ENCODE data around the gene CKLF.

DNA sequence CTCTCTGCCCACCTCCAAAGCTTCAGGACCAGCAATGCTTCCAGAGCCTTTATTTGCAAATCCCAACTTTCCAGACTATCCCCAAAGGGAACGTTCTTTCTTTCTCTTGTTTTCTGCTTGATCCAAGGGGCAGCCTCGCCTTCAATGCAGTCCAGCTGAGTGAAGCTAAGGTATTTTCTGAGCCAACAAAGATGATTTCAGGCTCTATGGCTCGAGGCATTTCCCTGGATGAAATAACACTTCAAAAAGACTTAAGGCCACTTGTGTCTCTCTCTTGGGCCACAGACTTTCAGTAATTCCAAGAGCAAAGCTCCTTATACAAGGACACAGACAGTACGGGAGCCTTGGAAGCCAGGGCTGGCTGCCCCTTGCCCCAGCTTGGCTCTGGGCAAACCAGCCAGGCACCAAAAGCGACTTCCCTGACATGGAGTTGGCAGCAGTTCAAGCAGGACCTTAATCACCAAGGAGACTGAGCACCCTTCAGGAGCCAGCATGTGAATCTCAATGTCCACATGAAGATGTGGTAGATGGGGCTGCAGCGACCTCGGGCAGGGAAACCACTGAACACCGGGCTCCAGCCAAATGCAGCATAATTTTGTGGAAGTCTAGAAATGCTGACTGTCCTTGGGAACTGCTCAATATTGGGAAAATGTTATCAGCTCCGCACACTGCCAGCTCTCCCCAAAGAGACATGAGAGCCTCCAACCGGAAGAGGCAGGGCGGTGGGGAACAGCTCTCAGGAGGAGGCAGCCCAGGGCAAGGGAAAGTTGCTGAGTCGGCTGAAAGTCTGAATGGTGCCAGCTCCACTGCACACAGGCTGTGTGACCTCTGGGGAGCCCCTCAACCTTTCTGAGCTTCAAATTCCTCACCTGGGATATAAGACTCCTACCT is 41.4 kb upstream of the CKLF start:
- TF ChIP-seq POLR2A (IDR thresholded peaks at IDR 0.05; ENCODE audit: low read length) (no peak), GATA1 (IDR thresholded peaks at IDR 0.05; ENCODE audit: low read depth, low read length) (no peak)
